Activated effector memory CD4-positive, alpha-beta T cell treated with anti-CD3 and anti-CD28 coated beads, Interleukin-2, amount 50 U/mL, for 16 hours (primary cell): ENCODE measurements around the gene COX5A.
"Not testable (repeated sequence)": the region's sequence is repeated elsewhere in the genome, so short reads cannot be mapped to it uniquely, and the experiment has no call there.

Experiments
- DNase-seq: peaks from one replicate; pipeline ENCODE4 v3.0.0-alpha.2; 2020

Gene COX5A

GRCh38 chr15:74896316-74896715 is 41.6 kb downstream of the COX5A start:
- no peak for DNase-seq

- no peak for DNase-seq
Measured at GRCh38 chr15:74895830-74896229, 42.0 kb downstream of the COX5A start.

GRCh38 chr15:74894383-74894782 is 43.5 kb downstream of the COX5A start:
- DNase-seq = not testable (repeated sequence)

GRCh38 chr15:74893627-74894026 is 44.2 kb downstream of the COX5A start:
- no peak for DNase-seq

GRCh38 chr15:74892931-74893330 is 44.9 kb downstream of the COX5A start:
- DNase-seq = no peak

GRCh38 chr15:74892313-74892712 is 45.6 kb downstream of the COX5A start:
- no peak for DNase-seq

GRCh38 chr15:74891469-74891868 is 46.4 kb downstream of the COX5A start:
- DNase-seq = no peak

- no peak for DNase-seq
Measured at GRCh38 chr15:74890665-74890960, 47.3 kb downstream of the COX5A start.

- peak; percentile 95 for DNase-seq
Measured at GRCh38 chr15:74889883-74890664, 47.8 kb downstream of the COX5A start, which contains the start of gene MPI. TSS of gene MPI (plus strand) at chr15:74890042. CDS start at chr15:74890074, 32 bp downstream.

- no peak for DNase-seq
Measured at GRCh38 chr15:74889390-74889882, 48.4 kb downstream of the COX5A start.

- no peak for DNase-seq
Measured at GRCh38 chr15:74888716-74889115, 49.2 kb downstream of the COX5A start.

GRCh38 chr15:74887537-74888193 is 50.2 kb downstream of the COX5A start:
- not testable (repeated sequence) for DNase-seq

- DNase-seq = no peak
Measured at GRCh38 chr15:74885461-74885860, 52.4 kb downstream of the COX5A start.

GRCh38 chr15:74884428-74885223 is 53.2 kb downstream of the COX5A start:
- DNase-seq = no peak

- no peak for DNase-seq
Measured at GRCh38 chr15:74882528-74882927, 55.3 kb downstream of the COX5A start.

- DNase-seq = no peak
Measured at GRCh38 chr15:74878273-74878672, 59.6 kb downstream of the COX5A start.

GRCh38 chr15:74873756-74874424 is 64.0 kb downstream of the COX5A start:
- DNase-seq = peak; percentile 69

- peak; percentile 96 for DNase-seq
Measured at GRCh38 chr15:74873036-74873755, 64.7 kb downstream of the COX5A start, which contains the start of gene SCAMP2. TSS of gene SCAMP2 (minus strand) at chr15:74873365. CDS start at chr15:74873255, 110 bp downstream.

GRCh38 chr15:74872702-74873035 is 65.2 kb downstream of the COX5A start:
- DNase-seq = no peak

GRCh38 chr15:74870436-74871215 is 67.2 kb downstream of the COX5A start:
- no peak for DNase-seq
